Natural killer cell treated with Interleukin-12 subunit alpha and Interleukin-12 subunit beta and Interleukin-15 and Interleukin-18, amount 100 ng/mL, for 72 hours (primary cell): Measurements from ENCODE around the gene DDIT4L. TPM values are rescaled to one million over a fixed set of nuclear protein-coding genes. Genes with fewer than 3 reads are reported as not detected.
"Not testable (repeated sequence)": the region's sequence is repeated elsewhere in the genome, so short reads cannot be mapped to it uniquely, and the experiment has no call there.

Experiments
- ATAC-seq, 2 donors: fragments of 150-1000 bp; cut with Tn5 transposase in 1 of 2; sonication (Bioruptor Pico), chemical (Tn5 transposase) in 1 of 2; 2 replicates each; pipeline ENCODE4 v1.10.0; 2021
- DNase-seq: peaks from one replicate; pipeline ENCODE4 v3.0.0; 2022; ENCODE audit warnings: low spot score
- H3K27ac Mint-ChIP-seq, 2 donors: 1 replicate in 1 of 2; 2 replicates in 1 of 2; pipeline ENCODE4 v1.8.0; 2022; ENCODE audit warnings: mixed read lengths in 2 of 2, mild to moderate bottlenecking in 1 of 2, moderate library complexity in 1 of 2
- H3K27me3 Mint-ChIP-seq, 2 donors: 1 replicate in 1 of 2; 2 replicates in 1 of 2; pipeline ENCODE4 v1.8.0; 2022; ENCODE audit warnings: mixed read lengths in 2 of 2
- H3K36me3 Mint-ChIP-seq: one replicate; pipeline ENCODE4 v1.8.0; 2022; ENCODE audit warnings: mixed read lengths
- H3K4me1 Mint-ChIP-seq, 2 donors: 1 replicate in 1 of 2; 2 replicates in 1 of 2; pipeline ENCODE4 v1.8.0; 2022; ENCODE audit warnings: low read depth in 2 of 2, mixed read lengths in 2 of 2, mild to moderate bottlenecking in 1 of 2
- H3K4me3 Mint-ChIP-seq: one replicate; pipeline ENCODE4 v1.8.0; 2022; ENCODE audit warnings: mixed read lengths
- H3K9me3 Mint-ChIP-seq: 2 replicates; pipeline ENCODE4 v1.8.0; 2022; ENCODE audit warnings: mixed read lengths
- total RNA-seq, 2 donors: library from RNA; stranded (reverse); gene quantifications; one replicate each; pipeline ENCODE4 v1.2.3, GENCODE V29; 2022

Gene DDIT4L, protein sequence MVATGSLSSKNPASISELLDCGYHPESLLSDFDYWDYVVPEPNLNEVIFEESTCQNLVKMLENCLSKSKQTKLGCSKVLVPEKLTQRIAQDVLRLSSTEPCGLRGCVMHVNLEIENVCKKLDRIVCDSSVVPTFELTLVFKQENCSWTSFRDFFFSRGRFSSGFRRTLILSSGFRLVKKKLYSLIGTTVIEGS
- 1 to 10 TPM in 1 of 2 donors, not detected in 1; 1.8 TPM for total RNA-seq

GRCh38 chr4:100189820-100190642, at the start of gene DDIT4L:
DDIT4L (minus strand) TSS chr4:100190468; CDS start chr4:100189983, 485 bp downstream.
- H3K4me1 Mint-ChIP-seq: peaks cover 16% of the 10 kb centered on the region in 2 donors
- H3K4me3 Mint-ChIP-seq: peak within 1 kb of the TSS; percentile 86
- DNase-seq (no peak), ATAC-seq (peak; percentile 79 to 81)
- H3K27ac Mint-ChIP-seq: no peak within 1 kb of the TSS
- H3K27me3 Mint-ChIP-seq: peaks cover 35 to 45% of the 10 kb centered on the region in 2 donors
- H3K36me3 Mint-ChIP-seq: no peaks in the 10 kb centered on the region
- no peaks in the 10 kb centered on the region for H3K9me3 Mint-ChIP-seq

DNA sequence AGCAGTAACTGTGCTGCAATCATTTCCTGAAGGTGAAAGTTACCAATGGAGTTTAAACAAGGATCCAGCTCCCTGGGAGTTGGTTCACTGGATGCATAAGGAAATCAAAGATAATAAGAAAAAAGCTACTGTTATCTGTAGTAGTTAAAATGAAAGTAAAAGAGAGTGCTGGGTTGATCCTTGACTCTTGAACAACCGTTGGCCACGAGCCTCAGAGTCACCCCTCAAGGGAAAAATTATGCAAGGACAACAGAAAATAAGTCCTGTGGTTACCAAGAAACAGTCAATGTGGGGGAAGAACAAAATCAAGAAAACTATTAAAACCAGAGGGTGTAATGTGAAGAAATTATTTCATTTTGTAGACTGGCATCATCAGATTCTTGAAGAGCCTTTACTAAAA, 49.7 kb upstream of the DDIT4L start:
- H3K27ac Mint-ChIP-seq: no peak overlapping the region

DNA sequence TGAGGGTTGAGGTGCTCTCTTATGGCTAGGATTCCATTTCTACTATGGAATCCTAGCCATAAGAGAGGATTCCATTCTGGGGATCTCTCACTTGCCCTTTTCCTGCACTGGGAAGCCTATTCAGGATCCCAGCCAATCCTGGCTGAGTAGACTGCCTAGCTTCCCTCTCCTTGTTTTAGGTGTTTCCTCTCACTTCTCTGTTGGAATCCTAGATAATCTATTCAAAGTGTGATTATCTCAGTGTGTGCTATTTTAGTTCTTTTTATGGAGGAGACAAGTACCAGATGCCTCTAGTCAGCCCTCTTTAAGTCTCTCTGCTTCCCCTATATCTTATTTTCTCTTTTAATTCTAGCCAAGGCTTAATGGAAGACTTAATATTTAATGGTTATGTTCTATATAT, 34.5 kb upstream of the DDIT4L start:
- no peak for ATAC-seq
- peaks cover 11% of the 10 kb centered on the region for H3K36me3 Mint-ChIP-seq
- no peak for DNase-seq
- peaks cover 19% of the 10 kb centered on the region for H3K9me3 Mint-ChIP-seq
- H3K4me1 Mint-ChIP-seq: no peaks in the 10 kb centered on the region
- peaks cover 4 to 12% of the 10 kb centered on the region in 2 donors for H3K27me3 Mint-ChIP-seq
- H3K27ac Mint-ChIP-seq: no peak overlapping the region
- H3K4me3 Mint-ChIP-seq: no peak overlapping the region

More for the DNA sequence above, 49.7 kb upstream of the DDIT4L start:
- H3K4me3 Mint-ChIP-seq: peak overlapping the region; percentile 12
- DNase-seq (no peak), ATAC-seq (peak in 1 of 2 donors; percentile 51)
- no peaks in the 10 kb centered on the region for H3K9me3 Mint-ChIP-seq
- peaks cover 5 to 6% of the 10 kb centered on the region in 2 donors for H3K4me1 Mint-ChIP-seq
- H3K27me3 Mint-ChIP-seq: no peaks in the 10 kb centered on the region
- H3K36me3 Mint-ChIP-seq: no peaks in the 10 kb centered on the region

DNA sequence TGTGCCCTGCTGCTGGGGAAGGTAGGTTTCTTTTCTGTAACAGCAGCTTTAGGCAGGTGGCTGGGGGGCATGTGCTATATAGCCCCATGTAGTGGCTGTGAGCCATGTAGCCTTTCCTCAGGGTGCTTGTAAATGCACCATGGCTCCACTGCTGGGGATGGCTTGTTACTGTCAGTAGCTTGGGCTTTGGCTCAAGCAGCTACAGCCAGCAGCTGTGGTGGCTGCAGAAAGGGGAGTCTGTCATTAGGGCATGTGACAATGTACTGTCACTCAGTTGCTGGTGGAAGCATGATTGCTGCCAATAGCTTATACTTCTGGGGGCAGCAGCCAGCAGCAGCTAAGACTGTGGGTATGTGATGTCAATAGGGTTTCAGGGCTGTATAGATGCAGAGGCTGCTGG, 33.9 kb upstream of the DDIT4L start:
- H3K4me3 Mint-ChIP-seq: no peak overlapping the region
- peaks cover 4 to 16% of the 10 kb centered on the region in 2 donors for H3K27me3 Mint-ChIP-seq
- no peaks in the 10 kb centered on the region for H3K4me1 Mint-ChIP-seq
- no peak overlapping the region for H3K27ac Mint-ChIP-seq
- ATAC-seq (no peak), DNase-seq (no peak)
- H3K9me3 Mint-ChIP-seq: peaks cover 19% of the 10 kb centered on the region
- peaks cover 8% of the 10 kb centered on the region for H3K36me3 Mint-ChIP-seq

DNA sequence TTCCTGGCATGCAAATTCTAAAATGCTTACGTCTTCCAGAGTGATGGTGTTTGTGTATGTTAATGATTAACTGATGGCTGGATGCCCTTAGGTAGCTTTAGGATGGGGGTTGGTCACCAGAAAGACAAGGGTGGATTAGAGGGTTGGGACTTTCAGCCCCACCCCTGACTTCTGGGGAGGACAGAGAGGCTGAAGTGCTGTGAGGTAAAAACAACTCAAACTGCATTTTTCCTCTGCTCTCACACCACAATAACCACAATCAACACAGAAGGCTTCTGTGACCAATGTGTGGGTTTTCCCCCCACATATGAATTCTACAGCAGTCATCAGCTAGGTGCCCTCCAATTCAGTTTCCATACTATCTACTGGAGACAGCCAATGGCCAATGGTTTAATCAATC, 18.7 kb upstream of the DDIT4L start:
- peak; percentile 65 to 85 for ATAC-seq
- Mint-ChIP-seq H3K27ac (no peak overlapping the region), H3K36me3 (no peaks in the 10 kb centered on the region), H3K9me3 (no peaks in the 10 kb centered on the region), H3K4me3 (peak overlapping the region; percentile 44), H3K4me1 (peaks cover 9 to 30% of the 10 kb centered on the region in 2 donors), H3K27me3 (peaks cover 16 to 18% of the 10 kb centered on the region in 2 donors)
- DNase-seq: no peak

DNA sequence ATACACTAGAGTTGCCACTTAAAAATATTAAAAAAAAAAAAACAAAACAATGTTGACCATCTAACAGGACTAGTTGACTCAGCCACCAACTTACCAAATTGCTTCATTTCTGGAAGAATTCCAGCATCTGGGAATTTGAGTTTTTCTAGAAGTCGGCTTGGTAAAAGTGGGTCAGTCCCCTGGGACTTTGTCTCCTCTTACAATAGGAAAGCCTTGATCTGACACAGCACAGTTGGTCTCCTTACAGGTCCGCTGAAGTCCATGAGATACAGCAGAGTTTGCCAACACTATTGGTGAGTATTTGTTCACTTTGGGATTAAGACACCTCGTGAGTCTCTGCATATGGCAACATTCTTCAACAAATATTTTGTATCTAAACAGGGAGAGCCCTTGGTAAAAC, 18.2 kb upstream of the DDIT4L start:
- DNase-seq (no peak), ATAC-seq (no peak)
- Mint-ChIP-seq H3K4me1 (peaks cover 9 to 30% of the 10 kb centered on the region in 2 donors), H3K9me3 (no peaks in the 10 kb centered on the region), H3K27me3 (peaks cover 16 to 18% of the 10 kb centered on the region in 2 donors), H3K4me3 (peak overlapping the region; percentile 44), H3K36me3 (no peaks in the 10 kb centered on the region), H3K27ac (no peak overlapping the region)

DNA sequence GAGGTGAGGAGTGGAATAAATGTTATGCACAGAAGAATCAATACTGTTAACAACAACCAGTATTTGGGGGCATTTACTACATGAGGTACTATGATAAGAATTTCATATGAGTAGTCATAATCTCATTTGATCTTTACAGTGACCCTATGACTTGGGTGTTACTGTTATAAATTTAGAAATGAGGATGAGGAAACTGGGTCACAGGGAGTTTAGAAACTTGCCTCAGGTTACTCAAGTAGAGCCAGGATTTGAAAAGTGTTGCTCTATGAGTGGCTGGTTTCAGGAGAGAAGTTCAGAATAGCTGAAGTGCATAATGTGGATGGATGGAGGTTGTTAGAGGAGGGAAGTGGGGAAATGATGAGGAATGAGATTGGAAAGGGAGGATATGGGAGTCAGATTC, 16.6 kb upstream of the DDIT4L start:
- ATAC-seq (peak in 1 of 2 donors; percentile 28), DNase-seq (no peak)
- H3K27me3 Mint-ChIP-seq: peaks cover 15 to 16% of the 10 kb centered on the region in 2 donors
- H3K36me3 Mint-ChIP-seq: no peaks in the 10 kb centered on the region
- no peak overlapping the region for H3K27ac Mint-ChIP-seq
- no peaks in the 10 kb centered on the region for H3K9me3 Mint-ChIP-seq
- H3K4me3 Mint-ChIP-seq: no peak overlapping the region
- H3K4me1 Mint-ChIP-seq: peaks cover 9 to 30% of the 10 kb centered on the region in 2 donors

- Mint-ChIP-seq H3K27ac (no peak overlapping the region), H3K4me1 (no peaks in the 10 kb centered on the region), H3K27me3 (peaks cover 3 to 16% of the 10 kb centered on the region in 2 donors), H3K4me3 (no peak overlapping the region), H3K9me3 (no peaks in the 10 kb centered on the region), H3K36me3 (no peaks in the 10 kb centered on the region)
- DNase-seq (no peak), ATAC-seq (no peak)
These were observed 7.8 kb upstream of the DDIT4L start for GRCh38 chr4:100198061-100198460.

- not testable (repeated sequence) for H3K4me3 Mint-ChIP-seq, H3K4me1 Mint-ChIP-seq, H3K9me3 Mint-ChIP-seq, H3K36me3 Mint-ChIP-seq, ATAC-seq, H3K27ac Mint-ChIP-seq, DNase-seq
- peaks cover 5 to 19% of the 10 kb centered on the region in 2 donors for H3K27me3 Mint-ChIP-seq
These were observed 6.3 kb upstream of the DDIT4L start for GRCh38 chr4:100196388-100197071.

DNA sequence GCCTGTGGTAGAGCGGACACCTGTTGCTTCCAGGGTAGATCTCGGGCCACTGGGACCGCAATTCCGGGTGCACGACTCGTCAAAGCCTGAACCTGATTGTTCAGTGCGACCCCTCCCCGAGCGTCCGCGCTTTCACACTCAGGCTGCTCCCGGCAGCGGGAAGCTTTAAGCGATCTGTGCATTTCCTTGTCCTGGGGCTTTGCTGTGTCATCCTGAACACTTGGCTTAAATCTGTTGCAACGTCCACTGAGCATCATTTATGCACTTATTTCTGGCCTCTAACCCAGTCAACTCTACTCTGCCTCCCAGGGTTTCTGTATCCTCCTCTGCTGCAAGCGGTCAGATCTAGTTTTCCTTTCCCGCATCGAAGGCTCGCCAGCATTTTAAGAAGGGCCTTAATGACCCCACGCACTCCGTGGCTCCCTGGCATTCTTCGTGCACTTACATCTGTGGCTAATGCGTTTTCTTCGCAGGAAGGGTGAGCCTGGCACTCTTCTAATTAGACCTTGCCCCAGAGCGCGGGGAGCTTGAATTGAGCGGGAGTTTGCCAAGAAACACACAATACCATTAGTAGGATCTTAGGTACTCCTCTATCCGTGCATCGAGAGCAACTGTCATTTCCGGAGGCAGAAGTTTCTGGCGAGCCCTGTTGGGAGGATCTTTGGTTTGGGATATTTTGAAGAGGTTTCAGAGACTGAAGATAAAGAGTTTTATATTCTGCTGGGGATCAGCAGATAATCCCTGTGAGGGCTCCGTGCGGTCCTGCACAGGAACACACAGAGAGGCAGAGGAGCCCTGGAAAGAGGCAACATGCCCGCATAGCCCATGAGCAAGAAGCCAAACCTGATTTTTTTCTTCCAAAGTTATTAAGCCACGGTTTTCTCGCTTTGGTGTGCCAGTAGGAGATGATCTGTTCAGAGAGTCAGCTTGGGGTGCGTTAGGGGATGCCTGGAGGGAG, 654 bp upstream of the DDIT4L start:
- Mint-ChIP-seq H3K9me3 (no peaks in the 10 kb centered on the region), H3K27me3 (peaks cover 31 to 54% of the 10 kb centered on the region in 2 donors), H3K4me3 (peak overlapping the region; percentile 86), H3K4me1 (peaks cover 16% of the 10 kb centered on the region in 2 donors), H3K27ac (no peak overlapping the region), H3K36me3 (no peaks in the 10 kb centered on the region)
- ATAC-seq: peak; percentile 32 to 36
- no peak for DNase-seq

DNA sequence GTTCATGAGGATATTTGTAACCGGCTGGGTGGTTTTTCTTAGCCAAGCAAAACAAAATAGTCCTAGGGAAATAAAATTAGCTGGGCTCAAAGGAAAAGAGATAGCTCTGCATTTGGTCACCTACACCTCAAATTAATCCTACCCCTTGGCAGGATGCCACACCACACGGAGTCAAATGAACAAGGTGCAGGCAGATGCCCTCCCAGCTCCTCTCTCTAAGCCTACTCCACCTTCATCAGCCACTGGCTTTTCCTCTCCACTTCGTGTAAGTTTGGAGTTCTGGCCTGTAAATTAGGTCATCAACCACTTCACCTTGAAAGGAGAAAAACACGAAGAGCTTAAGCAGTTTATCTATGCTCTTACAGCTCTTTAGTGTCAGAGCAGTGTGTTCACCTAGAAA, 1.4 kb downstream of the DDIT4L start:
- no peak for ATAC-seq
- no peak for DNase-seq
- no peaks in the 10 kb centered on the region for H3K36me3 Mint-ChIP-seq
- no peak overlapping the region for H3K27ac Mint-ChIP-seq
- H3K4me3 Mint-ChIP-seq: peak overlapping the region; percentile 64
- peaks cover 39 to 44% of the 10 kb centered on the region in 2 donors for H3K27me3 Mint-ChIP-seq
- H3K9me3 Mint-ChIP-seq: no peaks in the 10 kb centered on the region
- peaks cover 16% of the 10 kb centered on the region in 2 donors for H3K4me1 Mint-ChIP-seq

GRCh38 chr4:100187781-100188180, 2.5 kb downstream of the DDIT4L start:
- no peaks in the 10 kb centered on the region for H3K36me3 Mint-ChIP-seq
- no peak overlapping the region for H3K4me3 Mint-ChIP-seq
- H3K9me3 Mint-ChIP-seq: no peaks in the 10 kb centered on the region
- no peak for ATAC-seq
- peaks cover 16% of the 10 kb centered on the region in 2 donors for H3K4me1 Mint-ChIP-seq
- no peak for DNase-seq
- no peak overlapping the region for H3K27ac Mint-ChIP-seq
- peaks cover 39 to 40% of the 10 kb centered on the region in 2 donors for H3K27me3 Mint-ChIP-seq

GRCh38 chr4:100184787-100185186, 5.5 kb downstream of the DDIT4L start:
- no peak for ATAC-seq
- H3K4me3 Mint-ChIP-seq: no peak overlapping the region
- no peaks in the 10 kb centered on the region for H3K9me3 Mint-ChIP-seq
- no peak for DNase-seq
- peaks cover 8% of the 10 kb centered on the region in 2 donors for H3K4me1 Mint-ChIP-seq
- H3K27ac Mint-ChIP-seq: no peak overlapping the region
- H3K36me3 Mint-ChIP-seq: no peaks in the 10 kb centered on the region
- peaks cover 24 to 28% of the 10 kb centered on the region in 2 donors for H3K27me3 Mint-ChIP-seq
